Thoracic aorta (tissue), 2 donors: ENCODE measurements around the gene DEPDC5. TPM values are rescaled to one million over a fixed set of nuclear protein-coding genes. Genes with fewer than 3 reads are reported as not detected.

Source experiments
- ATAC-seq: fragments of 150-250 bp; one replicate; pipeline ENCODE4 v1.8.0; 2017; ENCODE audit warnings: low read depth; ENCODE audit not compliant: insufficient number of reproducible peaks, low FRiP score
- DNase-seq: peaks from one replicate; pipeline ENCODE4 v3.0.0-alpha.2; 2020; ENCODE audit warnings: low spot score
- H3K27ac ChIP-seq, 2 donors: fragments of 200-600 bp; sonication (generic); 1 replicate in 1 of 2; 2 replicates in 1 of 2; pipeline ENCODE4 v1.5.1; 2016; ENCODE audit warnings: mild to moderate bottlenecking in 2 of 2, moderate library complexity in 2 of 2
- H3K27me3 ChIP-seq: fragments of 200-600 bp; sonication (generic); replicated peaks from 2 replicates; pipeline ENCODE4 v1.6.0; 2016; ENCODE audit warnings: mild to moderate bottlenecking; ENCODE audit not compliant: insufficient read depth
- H3K36me3 ChIP-seq: fragments of 200-600 bp; sonication (generic); one replicate; pipeline ENCODE4 v1.5.1; 2016
- H3K4me1 ChIP-seq, 2 donors: fragments of 200-600 bp; sonication (generic); 1 replicate in 1 of 2; 2 replicates in 1 of 2; pipeline versions ENCODE4 v1.5.1 to v1.6.0; 2016; ENCODE audit warnings: low read depth in 2 of 2, mild to moderate bottlenecking in 1 of 2; ENCODE audit not compliant: control insufficient read depth in 1 of 2
- H3K4me3 ChIP-seq: fragments of 200-600 bp; sonication (generic); 2 replicates; pipeline ENCODE4 v1.5.1; 2016; ENCODE audit warnings: mild to moderate bottlenecking
- H3K9me3 ChIP-seq: fragments of 200-600 bp; sonication (generic); 2 replicates; pipeline ENCODE4 v1.5.1; 2016
- CTCF ChIP-seq: fragments of 200-600 bp; sonication (generic); IDR thresholded peaks from one replicate; pipeline ENCODE4 v1.5.1; 2019; ENCODE audit warnings: antibody characterized with exemption
- total RNA-seq, 2 donors: library from RNA; depleted of rRNA; stranded (reverse); fragments of >200 nt; gene quantifications; one replicate each; pipeline versions ENCODE4 v1.1.0 to v1.2.3, GENCODE V29; 2016

DEPDC5 gene
- total RNA-seq, 2 donors from 2014 or later, result 31.3 to 52.7 TPM

- Histone ChIP-seq H3K4me3 (no peak overlapping the region), H3K4me1 (no peaks in the 10 kb centered on the region), H3K36me3 (no peaks in the 10 kb centered on the region), H3K27me3 (no peaks in the 10 kb centered on the region), H3K9me3 (no peaks in the 10 kb centered on the region), H3K27ac (no peak overlapping the region)
- DNase-seq (no peak), ATAC-seq (no peak)
- TF ChIP-seq CTCF, result no peak
Measured at GRCh38 chr22:31920306-31920705, 166.5 kb downstream of the DEPDC5 start.

- no peaks in the 10 kb centered on the region for H3K36me3 ChIP-seq
- DNase-seq (no peak), ATAC-seq (no peak)
- H3K27ac ChIP-seq, result no peak overlapping the region
- no peaks in the 10 kb centered on the region for H3K9me3 ChIP-seq
- H3K27me3 ChIP-seq, result no peaks in the 10 kb centered on the region
- no peak overlapping the region for H3K4me3 ChIP-seq
- no peaks in the 10 kb centered on the region for H3K4me1 ChIP-seq
- no peak for TF ChIP-seq CTCF
Measured at GRCh38 chr22:31921106-31921505, 167.3 kb downstream of the DEPDC5 start.

- no peak for TF ChIP-seq CTCF
- ATAC-seq, result no peak
Measured at GRCh38 chr22:31922534-31922933, 168.7 kb downstream of the DEPDC5 start.

GRCh38 chr22:31923136-31923535 is 169.3 kb downstream of the DEPDC5 start:
- DNase-seq (no peak), ATAC-seq (no peak)
- H3K4me1 ChIP-seq, result no peaks in the 10 kb centered on the region
- H3K4me3 ChIP-seq, result no peak overlapping the region
- H3K36me3 ChIP-seq, result no peaks in the 10 kb centered on the region
- no peak overlapping the region for H3K27ac ChIP-seq
- H3K9me3 ChIP-seq, result no peaks in the 10 kb centered on the region
- no peaks in the 10 kb centered on the region for H3K27me3 ChIP-seq
- no peak for TF ChIP-seq CTCF

More at GRCh38 chr22:31922534-31922933, 168.7 kb downstream of the DEPDC5 start:
- no peak for DNase-seq
- Histone ChIP-seq H3K4me3 (no peak overlapping the region), H3K36me3 (no peaks in the 10 kb centered on the region), H3K27ac (no peak overlapping the region), H3K27me3 (no peaks in the 10 kb centered on the region), H3K4me1 (no peaks in the 10 kb centered on the region), H3K9me3 (no peaks in the 10 kb centered on the region)

- DNase-seq, result no peak
- TF ChIP-seq CTCF, result no peak
- no peak for ATAC-seq
Measured at GRCh38 chr22:31923747-31924146, 169.9 kb downstream of the DEPDC5 start.

More at GRCh38 chr22:31923747-31924146, 169.9 kb downstream of the DEPDC5 start:
- Histone ChIP-seq H3K9me3 (no peaks in the 10 kb centered on the region), H3K27me3 (no peaks in the 10 kb centered on the region), H3K27ac (no peak overlapping the region), H3K36me3 (no peaks in the 10 kb centered on the region), H3K4me3 (no peak overlapping the region), H3K4me1 (no peaks in the 10 kb centered on the region)
